GM23248 (cell line): ENCODE results near the gene TMX2.

Source experiments
- EZH2 ChIP-seq: fragments of 200-600 bp; sonication (generic); IDR thresholded peaks from 2 replicates; pipeline ENCODE4 v1.6.1; 2018; ENCODE audit warnings: antibody characterized with exemption, mild to moderate bottlenecking; ENCODE audit not compliant: insufficient read depth, poor library complexity, severe bottlenecking
- EZH2phosphoT487 ChIP-seq: fragments of 200-600 bp; sonication (generic); IDR thresholded peaks from 2 replicates; pipeline ENCODE4 v1.6.1; 2018; ENCODE audit warnings: antibody characterized with exemption, moderate library complexity, mild to moderate bottlenecking, low read depth; ENCODE audit not compliant: insufficient read depth

GRCh38 chr11:57779276-57779675 is 66.9 kb downstream of the TMX2 start:
- TF ChIP-seq EZH2phosphoT487 (no peak), EZH2 (no peak)
